ENCODE data around the gene AHCYL1.

GRCh38 chr1:110056776-110057175 lies 72.2 kb downstream of the AHCYL1 start:
- TF ChIP-seq POLR2A (IDR thresholded peaks at IDR 0.05; ENCODE audit: low read depth, low read length), result no peak
- no peak for TF ChIP-seq POLR2AphosphoS5 (IDR thresholded peaks at IDR 0.05; ENCODE audit: low read depth, low read length)
- TF ChIP-seq TAF1 (IDR thresholded peaks at IDR 0.05; ENCODE audit: borderline replicate concordance, low read depth, low read length), result no peak
